Suppressor macrophage treated with lipopolysaccharide for 1 hour (primary cell): ENCODE measurements around the gene HDGFL3.
A peak's percentile ranks its signal among the peaks of the same experiment; 100 is the strongest.

Experiments
- DNase-seq, 3 donors: peaks; one replicate each; pipeline ENCODE4 v3.0.0-alpha.2; 2020 to 2022

Gene HDGFL3

DNA sequence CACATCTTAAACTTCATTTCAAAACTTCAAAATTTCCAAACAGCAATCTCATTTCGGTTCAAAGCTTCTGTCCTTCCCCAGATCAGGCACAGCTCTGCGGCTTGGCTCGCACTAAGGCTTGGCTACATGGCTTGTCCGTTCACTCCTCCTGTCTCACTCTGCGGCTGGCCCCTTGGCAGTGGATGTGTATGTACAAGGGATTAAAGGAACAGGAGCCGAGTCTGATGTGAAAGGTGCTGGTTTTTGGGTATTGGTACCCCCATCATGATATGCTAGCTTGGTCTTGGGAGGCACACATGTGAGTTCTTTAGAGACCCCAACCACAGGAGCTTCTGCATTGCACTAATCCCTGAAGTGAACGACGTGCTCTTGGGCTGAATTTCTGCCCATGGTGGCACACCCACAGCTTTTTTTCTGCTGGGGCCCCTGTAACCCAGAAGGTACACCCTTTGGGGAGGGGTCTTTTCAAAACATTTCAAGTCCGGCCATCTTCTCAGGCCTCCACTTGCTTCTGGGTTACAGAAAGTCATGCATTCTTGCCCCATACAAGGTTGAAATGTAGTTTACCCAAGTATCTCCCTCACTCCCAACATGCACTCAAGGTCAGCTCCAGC lies 87.5 kb downstream of the HDGFL3 start:
- DNase-seq, result no peak

DNA sequence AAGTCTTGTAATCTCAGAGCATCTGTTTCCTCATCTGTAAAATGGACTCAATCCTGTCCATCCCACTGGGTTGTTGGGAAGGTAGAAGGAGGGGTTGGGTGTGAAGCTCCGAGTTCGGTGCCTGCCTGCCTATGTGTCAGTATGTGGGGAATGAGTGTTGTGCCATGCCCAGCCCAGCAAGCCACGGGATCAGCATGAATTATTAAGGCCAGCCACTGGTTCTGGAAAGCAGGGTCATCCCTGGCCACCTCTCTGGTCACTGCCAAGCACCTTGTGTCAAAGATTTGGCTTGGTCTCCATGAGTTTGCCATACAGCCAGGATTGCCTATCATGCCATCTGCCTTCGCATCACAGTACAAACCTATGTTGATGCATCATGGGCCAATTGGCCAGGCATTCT lies 88.7 kb downstream of the HDGFL3 start:
- DNase-seq, result no peak

- no peak for DNase-seq
These were observed 89.3 kb downstream of the HDGFL3 start for GRCh38 chr15:83118291-83118827.

DNA sequence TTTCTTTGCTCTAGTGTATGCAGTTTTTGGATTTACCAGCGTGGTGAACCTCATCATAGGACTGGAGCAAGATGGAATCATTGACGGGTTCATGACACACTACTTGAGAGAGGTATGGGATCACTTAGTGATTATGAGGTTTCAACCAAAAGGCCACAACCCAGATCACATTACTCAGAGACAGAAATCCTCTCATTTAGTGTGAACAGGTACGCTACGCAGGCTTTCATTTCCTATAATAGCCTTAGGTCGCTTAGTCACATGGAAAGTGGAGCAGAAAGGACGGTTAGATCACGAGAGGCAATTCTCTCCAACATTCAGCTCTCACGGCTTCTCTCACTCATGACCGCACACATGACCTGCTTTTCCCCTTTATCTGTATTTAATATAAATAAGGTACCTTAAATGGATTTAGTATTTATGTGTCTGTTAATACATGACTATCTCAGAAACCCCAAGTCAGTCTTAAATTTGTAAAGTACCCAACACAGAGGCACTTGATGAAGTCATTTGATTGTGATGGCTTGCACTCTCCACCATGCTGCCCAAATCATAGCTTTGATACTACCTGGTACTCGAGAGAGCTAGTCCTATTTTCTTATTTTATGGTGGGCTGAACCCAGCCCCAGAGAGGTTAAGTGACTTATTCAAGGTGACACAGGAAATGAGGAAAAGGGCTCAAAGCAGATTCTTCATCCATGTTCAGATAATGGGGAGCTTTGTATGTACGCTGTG lies 91.6 kb downstream of the HDGFL3 start:
- DNase-seq, result no peak

GRCh38 chr15:83115410-83115809 lies 92.2 kb downstream of the HDGFL3 start:
- DNase-seq, result no peak

DNA sequence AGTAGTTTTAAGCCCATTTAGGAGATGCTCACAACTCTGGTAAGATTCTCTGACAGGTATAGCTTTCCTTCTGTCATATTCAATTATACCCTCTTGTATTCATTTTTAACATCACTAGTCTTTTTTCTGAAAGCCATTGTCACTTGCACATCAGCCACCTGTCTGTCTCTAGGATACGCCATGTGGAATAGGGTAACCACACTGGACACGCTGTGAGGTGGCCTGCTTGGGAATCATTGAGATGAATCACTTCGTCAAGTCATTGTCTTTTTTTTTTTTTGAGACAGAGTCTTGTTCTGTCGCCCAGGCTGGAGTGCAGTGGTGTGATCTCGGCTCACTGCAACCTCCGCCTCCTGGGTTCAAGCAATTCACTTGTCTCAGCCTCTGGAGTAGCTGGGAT lies 92.8 kb downstream of the HDGFL3 start:
- DNase-seq, result no peak

DNA sequence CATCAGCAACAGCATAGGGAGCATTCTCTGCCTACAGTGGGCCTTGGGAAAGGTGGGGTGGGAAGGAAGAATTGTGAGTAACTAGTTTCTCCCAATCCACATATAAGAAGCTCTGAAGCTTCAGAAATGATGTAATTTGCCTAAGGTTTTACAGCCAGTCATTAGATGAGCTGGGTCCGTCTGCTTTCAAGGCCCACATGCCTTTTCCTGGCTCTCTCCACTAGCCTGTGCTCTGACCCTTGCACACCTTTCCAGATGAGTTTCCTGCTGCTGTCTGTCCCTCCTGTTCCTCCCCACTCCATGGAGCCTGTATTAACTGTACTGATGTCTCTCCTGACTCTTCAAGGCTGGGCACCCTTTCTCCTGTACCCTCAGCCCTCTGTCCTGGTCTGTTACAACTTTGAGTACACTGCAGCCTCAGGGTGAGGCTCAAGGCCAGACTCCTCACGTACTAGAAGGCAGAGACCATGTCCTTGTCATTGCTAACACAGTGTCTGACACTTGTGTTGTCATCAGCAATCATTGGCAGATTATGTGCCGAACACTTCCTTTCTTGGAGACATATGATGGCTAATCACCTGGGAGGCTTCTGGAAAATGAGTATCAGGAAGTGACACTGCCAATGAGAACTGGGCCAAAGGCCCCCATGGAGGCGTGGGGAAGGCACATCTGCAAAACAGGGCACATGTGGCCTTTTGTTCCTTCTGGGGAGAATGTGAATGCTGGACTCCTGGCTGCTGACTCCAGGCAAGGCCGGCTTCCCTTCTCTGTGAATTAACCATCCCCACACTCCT lies 93.5 kb downstream of the HDGFL3 start:
- peak; percentile 22 to 46 (median 32) for DNase-seq

DNA sequence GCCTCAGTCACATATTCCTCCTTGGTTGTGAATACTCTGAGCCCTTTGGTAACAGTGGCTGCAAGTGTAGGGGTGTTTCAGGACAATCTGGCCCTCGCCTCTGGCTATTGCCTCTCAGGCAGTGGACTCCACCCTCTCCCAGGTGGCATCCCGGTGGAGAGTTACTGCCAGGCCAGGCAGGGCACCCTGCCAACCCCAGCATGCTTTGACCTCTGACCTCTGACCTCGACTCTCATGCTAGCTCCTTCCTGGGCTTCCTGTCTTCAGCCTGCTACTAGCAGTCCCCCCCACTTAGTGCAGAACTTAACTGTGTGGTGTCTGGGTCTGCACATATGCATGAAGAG lies 94.7 kb downstream of the HDGFL3 start:
- DNase-seq, result no peak

GRCh38 chr15:83112233-83112955 lies 95.2 kb downstream of the HDGFL3 start:
- DNase-seq, result no peak

GRCh38 chr15:83111149-83111548 lies 96.5 kb downstream of the HDGFL3 start:
- DNase-seq, result no peak

DNA sequence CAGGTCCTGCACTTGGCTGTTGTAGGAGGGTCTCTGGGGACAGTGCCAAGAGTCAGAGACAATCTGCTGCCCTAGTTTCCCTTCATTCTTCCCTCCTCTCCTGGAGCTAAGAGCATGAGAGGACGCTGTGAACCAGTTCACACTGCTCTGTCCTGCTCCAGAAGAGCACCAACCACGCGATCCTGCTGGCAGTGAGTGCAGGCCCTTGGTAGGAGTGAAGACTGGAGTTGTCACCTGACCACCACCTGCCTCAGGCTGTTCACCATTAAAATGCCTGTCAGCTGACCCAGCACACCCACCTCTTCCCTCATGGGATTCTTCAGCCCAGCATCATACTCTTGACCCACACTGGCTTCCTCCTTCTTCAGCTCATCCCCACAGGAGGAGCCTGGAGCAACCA lies 97.2 kb downstream of the HDGFL3 start:
- peak; percentile 26 to 48 (median 40) for DNase-seq

DNA sequence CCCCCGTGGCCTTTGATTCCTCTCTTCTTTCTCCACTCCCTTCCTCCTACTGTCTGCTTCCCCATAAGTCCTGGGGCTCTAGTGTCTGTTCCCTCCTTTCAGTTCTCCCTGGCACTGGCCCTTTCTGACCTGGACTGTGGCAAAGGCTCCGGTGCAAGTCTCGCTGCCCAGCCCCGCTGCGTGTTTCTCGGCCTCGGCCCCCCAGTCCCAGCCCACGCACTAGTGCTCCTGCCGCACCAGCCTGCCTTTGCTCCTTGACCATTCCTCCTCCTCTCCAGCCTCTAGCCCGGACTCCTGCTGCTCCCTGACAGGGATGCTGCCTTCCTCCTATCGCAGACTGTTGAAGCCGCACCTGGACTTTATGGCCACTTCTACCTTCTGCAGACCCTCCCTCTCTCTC lies 98.1 kb downstream of the HDGFL3 start:
- peak in 2 of 3 donors; percentile 14 to 27 for DNase-seq

- peak; percentile 93 to 95 (median 94) for DNase-seq
These were observed 99.1 kb downstream of the HDGFL3 start for GRCh38 chr15:83108266-83109219.

GRCh38 chr15:83107841-83108181 lies 99.8 kb downstream of the HDGFL3 start:
- peak in 1 of 3 donors; percentile 22 for DNase-seq

DNA sequence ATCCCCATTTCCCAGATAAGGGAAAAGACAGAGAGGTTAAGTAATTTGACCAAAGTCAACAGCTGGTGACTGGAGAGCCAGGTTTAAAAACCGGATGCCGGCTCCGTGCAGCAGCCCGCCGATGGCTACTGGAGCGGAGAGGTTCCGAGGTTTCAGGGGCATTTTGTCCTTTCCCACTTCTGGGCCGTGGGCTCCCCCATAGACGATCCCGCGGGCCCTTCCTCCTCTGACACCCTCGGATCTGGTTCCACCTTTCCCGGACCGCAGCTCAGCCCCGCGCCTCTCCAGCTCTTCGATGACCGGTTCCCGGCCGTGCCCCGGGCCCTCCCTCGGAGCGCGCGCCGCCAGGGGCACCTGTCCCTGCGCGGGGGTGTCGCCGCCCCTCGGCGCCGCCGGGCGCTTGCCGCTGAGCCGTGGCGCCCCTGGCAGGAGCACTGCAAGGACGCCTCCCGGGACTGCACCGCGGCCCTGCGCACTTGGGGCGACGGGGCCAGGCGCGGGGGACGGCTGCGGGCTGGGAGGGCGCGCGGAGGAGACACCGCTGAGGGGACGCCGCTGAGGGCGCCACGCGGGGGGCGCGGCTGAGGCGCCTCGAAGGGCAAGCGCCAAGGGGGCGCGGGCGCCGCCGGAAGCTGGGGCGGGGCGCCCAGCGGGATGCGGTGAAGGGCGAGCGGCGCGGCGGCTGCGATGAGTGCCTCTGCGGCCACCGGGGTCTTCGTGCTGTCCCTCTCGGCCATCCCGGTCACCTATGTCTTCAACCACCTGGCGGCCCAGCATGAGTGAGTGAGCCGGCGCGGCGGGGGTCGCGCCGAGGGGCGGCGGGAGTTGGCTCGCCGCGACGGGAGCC lies 100.4 kb downstream of the HDGFL3 start, which contains the start of gene TM6SF1:
TM6SF1 (plus strand) TSS at position 652 of the 847 bp plus-strand sequence; CDS start at position 688, 36 bp downstream.
- peak in 2 of 3 donors; percentile 29 to 54 for DNase-seq

DNA sequence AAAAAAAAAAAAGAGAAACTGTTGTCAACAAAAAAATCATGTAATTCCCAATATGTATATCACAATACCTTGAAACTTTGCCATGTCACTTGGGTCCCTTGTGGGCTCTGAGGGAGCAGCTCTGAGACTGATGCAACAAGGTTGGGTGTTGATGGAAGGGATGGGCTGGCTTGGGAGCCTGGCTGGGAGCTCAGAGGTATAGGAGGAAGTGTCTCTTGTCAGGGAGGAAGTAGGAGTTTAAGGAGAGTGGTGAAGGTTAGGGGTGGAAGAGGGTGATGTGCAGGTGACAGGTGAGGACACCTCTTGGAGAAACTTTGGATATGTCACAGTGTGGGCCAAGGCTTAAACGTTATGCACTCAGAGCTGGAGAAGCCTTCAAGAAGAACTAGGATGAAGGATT lies 102.2 kb downstream of the HDGFL3 start:
- no peak for DNase-seq

DNA sequence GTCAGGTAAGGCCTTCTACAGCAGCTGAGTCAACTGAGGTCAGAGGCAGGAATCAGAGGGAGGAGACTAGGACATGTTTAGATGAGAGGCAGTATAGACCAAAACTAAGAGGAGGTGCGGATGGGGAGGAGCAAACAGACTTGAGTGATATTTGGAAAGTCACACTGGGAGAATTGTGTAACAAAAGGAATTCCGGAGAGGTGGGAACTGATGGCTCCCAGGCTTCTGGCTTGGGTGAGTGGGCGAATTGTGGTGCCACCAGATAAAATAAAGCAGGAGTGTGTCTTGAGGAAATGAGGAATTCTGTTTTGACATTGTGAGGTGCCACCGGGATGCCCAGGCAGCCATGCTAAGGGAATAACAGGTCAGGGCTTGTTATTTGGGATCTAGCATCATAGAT lies 103.5 kb downstream of the HDGFL3 start:
- DNase-seq, result peak; percentile 36 to 44 (median 40)

- DNase-seq, result no peak
These were observed 105.3 kb downstream of the HDGFL3 start for GRCh38 chr15:83102346-83102745.

GRCh38 chr15:83100097-83100646 lies 107.5 kb downstream of the HDGFL3 start:
- peak; percentile 69 to 82 (median 73) for DNase-seq

DNA sequence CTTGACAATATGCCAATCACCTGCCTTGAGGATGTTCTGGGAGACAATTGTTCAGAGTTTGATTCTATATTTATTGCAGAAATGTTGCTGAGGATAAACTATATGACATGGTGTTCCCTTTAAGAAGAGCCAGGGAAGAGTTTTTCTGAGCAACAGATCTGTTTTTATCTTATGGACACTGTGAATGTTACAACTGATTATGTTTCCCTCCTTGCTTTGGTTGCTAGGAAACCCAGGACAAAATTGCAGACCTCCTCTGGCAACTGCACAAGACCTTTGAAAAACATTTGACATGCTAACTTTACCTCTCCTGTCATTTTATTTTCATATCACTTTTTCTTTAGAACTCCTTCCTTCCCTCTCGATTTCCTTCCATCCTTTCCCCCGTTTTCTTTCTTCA lies 108.3 kb downstream of the HDGFL3 start:
- no peak for DNase-seq
